Measurements from ENCODE around the gene PLEKHG2. TPM values are rescaled to one million over a fixed set of nuclear protein-coding genes. Genes with fewer than 3 reads are reported as not detected.
A peak's percentile ranks its signal among the peaks of the same experiment; 100 is the strongest.

PLEKHG2 gene, protein sequence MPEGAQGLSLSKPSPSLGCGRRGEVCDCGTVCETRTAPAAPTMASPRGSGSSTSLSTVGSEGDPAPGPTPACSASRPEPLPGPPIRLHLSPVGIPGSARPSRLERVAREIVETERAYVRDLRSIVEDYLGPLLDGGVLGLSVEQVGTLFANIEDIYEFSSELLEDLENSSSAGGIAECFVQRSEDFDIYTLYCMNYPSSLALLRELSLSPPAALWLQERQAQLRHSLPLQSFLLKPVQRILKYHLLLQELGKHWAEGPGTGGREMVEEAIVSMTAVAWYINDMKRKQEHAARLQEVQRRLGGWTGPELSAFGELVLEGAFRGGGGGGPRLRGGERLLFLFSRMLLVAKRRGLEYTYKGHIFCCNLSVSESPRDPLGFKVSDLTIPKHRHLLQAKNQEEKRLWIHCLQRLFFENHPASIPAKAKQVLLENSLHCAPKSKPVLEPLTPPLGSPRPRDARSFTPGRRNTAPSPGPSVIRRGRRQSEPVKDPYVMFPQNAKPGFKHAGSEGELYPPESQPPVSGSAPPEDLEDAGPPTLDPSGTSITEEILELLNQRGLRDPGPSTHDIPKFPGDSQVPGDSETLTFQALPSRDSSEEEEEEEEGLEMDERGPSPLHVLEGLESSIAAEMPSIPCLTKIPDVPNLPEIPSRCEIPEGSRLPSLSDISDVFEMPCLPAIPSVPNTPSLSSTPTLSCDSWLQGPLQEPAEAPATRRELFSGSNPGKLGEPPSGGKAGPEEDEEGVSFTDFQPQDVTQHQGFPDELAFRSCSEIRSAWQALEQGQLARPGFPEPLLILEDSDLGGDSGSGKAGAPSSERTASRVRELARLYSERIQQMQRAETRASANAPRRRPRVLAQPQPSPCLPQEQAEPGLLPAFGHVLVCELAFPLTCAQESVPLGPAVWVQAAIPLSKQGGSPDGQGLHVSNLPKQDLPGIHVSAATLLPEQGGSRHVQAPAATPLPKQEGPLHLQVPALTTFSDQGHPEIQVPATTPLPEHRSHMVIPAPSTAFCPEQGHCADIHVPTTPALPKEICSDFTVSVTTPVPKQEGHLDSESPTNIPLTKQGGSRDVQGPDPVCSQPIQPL (N-terminal part only)
- total RNA-seq (2022) (19.2 and 19.6 TPM in 2 replicates), Bru-seq, nascent RNA (percentile 42 among the genes with signal in this experiment), BruChase-seq, experiment 1, labeled RNA remaining after a 6-hour chase (percentile 62 among the genes with signal in this experiment), BruChase-seq, experiment 2, labeled RNA remaining after a 2-hour chase (percentile 48 among the genes with signal in this experiment)
- long read RNA-seq, partial matches to known transcripts: 2 of 2 reads
- long read RNA-seq, other reads (novel, unspliced or antisense): 0 of 2 reads

DNA sequence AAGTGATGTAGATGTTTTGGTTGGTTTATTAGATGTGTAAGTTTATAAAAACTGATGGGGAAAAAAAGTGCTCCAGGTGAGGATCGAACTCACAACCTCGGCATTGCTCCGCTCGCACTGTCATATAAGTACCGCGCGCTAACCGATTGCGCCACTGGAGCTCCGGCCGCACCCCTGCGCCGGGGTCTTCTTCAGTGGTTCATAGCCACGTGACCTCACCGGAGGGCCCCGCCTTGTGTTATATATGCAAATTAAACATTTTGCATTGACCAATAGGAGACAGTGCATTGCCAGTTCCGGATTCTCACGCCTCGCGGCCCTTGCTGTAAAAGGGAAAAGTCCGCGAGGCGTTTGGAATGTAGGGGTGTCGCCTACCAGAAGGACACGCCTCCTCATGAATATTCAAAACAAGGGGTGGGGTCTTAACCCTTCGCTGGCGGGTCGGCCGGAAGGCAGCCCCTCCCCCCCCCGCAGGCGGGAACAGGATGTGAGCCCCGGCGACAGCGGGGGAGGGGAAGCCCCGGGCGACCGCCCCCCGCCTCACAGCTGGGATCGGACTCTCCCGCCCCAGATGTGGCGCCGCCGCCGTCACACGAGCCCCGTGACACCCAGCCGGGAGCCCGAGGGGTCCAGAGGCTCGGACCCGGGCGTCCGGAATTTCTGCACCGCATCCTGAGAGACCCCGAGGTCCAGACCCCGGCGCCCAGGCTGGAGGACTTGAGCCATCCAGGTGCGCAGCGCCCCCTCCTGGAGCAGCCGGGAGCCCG is at the start of gene PLEKHG2:
TSS of gene PLEKHG2 (plus strand) at position 570 of the 767 bp plus-strand sequence. CDS start 1,418 bp downstream, outside the sequence.
- H3K4me1 Mint-ChIP-seq (ENCODE audit: insufficient read depth, unreplicated experiment): peaks cover 26% of the 10 kb centered on the region
- DNase-seq (ENCODE audit: unreplicated experiment): peak; percentile 100
- no peaks in the 10 kb centered on the region for H3K9me3 Mint-ChIP-seq (ENCODE audit: unreplicated experiment)
- ChIA-PET CTCF (interaction anchor here (0.6 to 1.9 kb wide), 13 partner anchors 11 to 384 kb away, joined by 3 to 80 read pairs (median 4); partner anchors contain the start of genes IFNL1, MED29 and PAF1), POLR2A (interaction anchor here (1.0 to 2.2 kb wide), 15 partner anchors 9 to 300 kb away, joined by 3 to 110 read pairs (median 5); partner anchors contain the start of genes EID2B, MED29, PAF1 and RPS16)
- peaks cover 52% of the 10 kb centered on the region for H3K36me3 Mint-ChIP-seq (ENCODE audit: insufficient read depth, unreplicated experiment)
- TF ChIP-seq, protein P1, sequence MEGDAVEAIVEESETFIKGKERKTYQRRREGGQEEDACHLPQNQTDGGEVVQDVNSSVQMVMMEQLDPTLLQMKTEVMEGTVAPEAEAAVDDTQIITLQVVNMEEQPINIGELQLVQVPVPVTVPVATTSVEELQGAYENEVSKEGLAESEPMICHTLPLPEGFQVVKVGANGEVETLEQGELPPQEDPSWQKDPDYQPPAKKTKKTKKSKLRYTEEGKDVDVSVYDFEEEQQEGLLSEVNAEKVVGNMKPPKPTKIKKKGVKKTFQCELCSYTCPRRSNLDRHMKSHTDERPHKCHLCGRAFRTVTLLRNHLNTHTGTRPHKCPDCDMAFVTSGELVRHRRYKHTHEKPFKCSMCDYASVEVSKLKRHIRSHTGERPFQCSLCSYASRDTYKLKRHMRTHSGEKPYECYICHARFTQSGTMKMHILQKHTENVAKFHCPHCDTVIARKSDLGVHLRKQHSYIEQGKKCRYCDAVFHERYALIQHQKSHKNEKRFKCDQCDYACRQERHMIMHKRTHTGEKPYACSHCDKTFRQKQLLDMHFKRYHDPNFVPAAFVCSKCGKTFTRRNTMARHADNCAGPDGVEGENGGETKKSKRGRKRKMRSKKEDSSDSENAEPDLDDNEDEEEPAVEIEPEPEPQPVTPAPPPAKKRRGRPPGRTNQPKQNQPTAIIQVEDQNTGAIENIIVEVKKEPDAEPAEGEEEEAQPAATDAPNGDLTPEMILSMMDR (IDR thresholded peaks at IDR 0.05; ENCODE audit: unreplicated experiment): peak; percentile 94
- H3K27ac Mint-ChIP-seq (ENCODE audit: low read depth, unreplicated experiment): peak within 1 kb of the TSS; percentile 92
- BruUV-seq (replicated peaks): no TSS peak
- H3K4me3 Mint-ChIP-seq (ENCODE audit: unreplicated experiment): peak within 1 kb of the TSS; percentile 94
- H3K27me3 Mint-ChIP-seq (ENCODE audit: insufficient read depth, unreplicated experiment): no peaks in the 10 kb centered on the region
- intact Hi-C loops (cut with micrococcal nuclease): loop anchor here (1.0 to 2.0 kb wide), 4 partner anchors 10 to 299 kb away; no protein-coding TSS in a partner anchor

DNA sequence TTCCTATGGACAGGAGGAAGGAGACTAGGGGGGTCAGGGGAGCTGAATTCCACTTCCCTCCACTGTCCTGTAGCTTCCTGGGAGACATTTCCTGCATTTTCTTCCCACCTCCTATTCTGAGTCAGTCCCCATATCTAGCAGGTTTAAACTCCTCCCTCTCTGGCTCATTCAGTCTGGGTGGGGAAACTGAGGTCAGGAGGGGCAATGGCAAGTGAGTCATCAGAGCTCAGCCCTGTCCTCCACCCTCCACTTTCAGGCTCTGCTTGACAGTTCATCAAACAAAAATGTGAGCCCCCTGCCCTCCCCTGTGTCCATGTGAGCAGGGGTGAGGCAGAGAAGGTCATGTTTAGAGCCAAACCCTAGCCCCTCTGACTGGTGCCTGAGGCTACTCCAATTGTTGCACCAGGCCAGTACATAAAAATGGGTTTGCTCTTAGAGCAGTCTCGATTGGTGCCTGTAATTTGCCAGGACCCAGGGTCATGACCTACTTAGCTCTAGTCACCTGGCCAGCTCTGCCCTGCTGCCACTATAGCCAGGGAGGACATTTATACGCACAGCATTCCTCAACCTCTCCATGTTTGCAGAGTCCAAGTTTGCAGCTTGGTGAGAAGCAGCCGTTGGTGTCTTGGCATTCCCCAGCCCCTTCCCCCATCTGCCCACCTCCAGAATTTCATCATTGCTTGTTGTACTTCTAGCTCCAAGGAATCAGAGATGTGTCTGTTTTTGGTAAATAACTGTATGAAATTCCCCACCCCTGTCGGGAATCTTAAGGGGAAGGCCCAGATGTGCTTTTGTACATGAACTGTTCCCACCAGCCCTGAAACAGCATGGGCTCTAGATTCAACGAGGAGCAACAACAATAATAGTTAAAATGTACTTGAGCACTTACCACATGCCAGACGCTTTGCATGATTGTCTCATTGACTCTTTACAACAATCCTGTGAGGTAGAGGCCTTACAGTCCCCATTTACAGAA is 49.5 kb upstream of the PLEKHG2 start:
- POLR2A ChIA-PET: interaction anchor here (0.8 kb wide), 1 partner anchor 49 kb away, joined by 5 read pairs; the partner anchor contains the start of gene PLEKHG2
- BruUV-seq (replicated peaks): no TSS peak
- Mint-ChIP-seq H3K4me3 (ENCODE audit: unreplicated experiment) (no peak overlapping the region), H3K9me3 (ENCODE audit: unreplicated experiment) (no peaks in the 10 kb centered on the region), H3K27me3 (ENCODE audit: insufficient read depth, unreplicated experiment) (no peaks in the 10 kb centered on the region), H3K27ac (ENCODE audit: low read depth, unreplicated experiment) (peak overlapping the region; percentile 61), H3K4me1 (ENCODE audit: insufficient read depth, unreplicated experiment) (peaks cover 10% of the 10 kb centered on the region), H3K36me3 (ENCODE audit: insufficient read depth, unreplicated experiment) (peaks cover 54% of the 10 kb centered on the region)
- TF ChIP-seq, protein P1 (IDR thresholded peaks at IDR 0.05; ENCODE audit: unreplicated experiment): no peak
- CTCF ChIA-PET: interaction anchor here (0.9 kb wide), 1 partner anchor 21 kb away, joined by 3 read pairs; the partner anchor contains the start of gene SAMD4B
- intact Hi-C loops (cut with micrococcal nuclease): no loop called here
- peak; percentile 8 for DNase-seq (ENCODE audit: unreplicated experiment)

DNA sequence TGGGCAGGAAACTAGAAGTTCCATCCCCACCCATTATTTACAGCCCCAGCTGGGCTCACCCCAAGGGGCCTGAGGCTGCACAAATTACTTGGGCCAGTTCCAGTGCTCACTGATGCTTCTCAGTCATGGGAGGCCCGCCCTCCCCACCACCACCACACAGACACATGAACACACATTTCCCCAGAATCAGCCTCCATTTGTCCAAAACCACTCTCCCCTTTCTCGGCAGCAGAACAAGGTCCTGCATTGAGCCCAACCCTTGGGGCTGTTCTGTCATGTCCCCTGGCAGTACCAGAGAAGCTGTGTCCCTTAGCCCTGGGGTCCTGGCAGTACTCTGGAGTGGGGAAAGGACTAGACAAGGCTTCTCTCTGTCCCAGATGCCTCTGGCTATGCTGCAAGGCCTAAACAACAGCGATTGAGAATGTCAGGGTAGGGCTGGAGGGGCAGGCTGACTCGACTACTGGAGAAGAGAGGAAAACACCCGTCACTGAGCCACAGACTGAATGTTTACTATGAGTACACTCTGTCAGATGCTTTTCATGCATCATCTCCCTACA is 48.5 kb upstream of the PLEKHG2 start:
- BruUV-seq (replicated peaks): no TSS peak
- no peaks in the 10 kb centered on the region for H3K27me3 Mint-ChIP-seq (ENCODE audit: insufficient read depth, unreplicated experiment)
- no peak overlapping the region for H3K27ac Mint-ChIP-seq (ENCODE audit: low read depth, unreplicated experiment)
- no peak for DNase-seq (ENCODE audit: unreplicated experiment)
- ChIA-PET POLR2A (interaction anchor here (1.3 kb wide), 1 partner anchor 8 kb away, joined by 4 read pairs; no protein-coding TSS in a partner anchor), CTCF (interaction anchor here (3.4 kb wide), 1 partner anchor 14 kb away, joined by 12 read pairs; no protein-coding TSS in a partner anchor)
- H3K36me3 Mint-ChIP-seq (ENCODE audit: insufficient read depth, unreplicated experiment): peaks cover 55% of the 10 kb centered on the region
- no peak overlapping the region for H3K4me3 Mint-ChIP-seq (ENCODE audit: unreplicated experiment)
- H3K9me3 Mint-ChIP-seq (ENCODE audit: unreplicated experiment): no peaks in the 10 kb centered on the region
- TF ChIP-seq, protein P1 (IDR thresholded peaks at IDR 0.05; ENCODE audit: unreplicated experiment): no peak
- intact Hi-C loops (cut with micrococcal nuclease): no loop called here
- peaks cover 10% of the 10 kb centered on the region for H3K4me1 Mint-ChIP-seq (ENCODE audit: insufficient read depth, unreplicated experiment)

All from MCF 10A (cell line).